GM15510 (cell line): ENCODE data around the gene TRIM24.

ENCODE experiments used
- POLR2A ChIP-seq: IDR thresholded peaks from 3 replicates; pipeline ENCODE4 v1.6.1; 2011; ENCODE audit warnings: borderline replicate concordance; ENCODE audit not compliant: insufficient read length; ENCODE audit errors: extremely low read depth

TRIM24 gene

DNA sequence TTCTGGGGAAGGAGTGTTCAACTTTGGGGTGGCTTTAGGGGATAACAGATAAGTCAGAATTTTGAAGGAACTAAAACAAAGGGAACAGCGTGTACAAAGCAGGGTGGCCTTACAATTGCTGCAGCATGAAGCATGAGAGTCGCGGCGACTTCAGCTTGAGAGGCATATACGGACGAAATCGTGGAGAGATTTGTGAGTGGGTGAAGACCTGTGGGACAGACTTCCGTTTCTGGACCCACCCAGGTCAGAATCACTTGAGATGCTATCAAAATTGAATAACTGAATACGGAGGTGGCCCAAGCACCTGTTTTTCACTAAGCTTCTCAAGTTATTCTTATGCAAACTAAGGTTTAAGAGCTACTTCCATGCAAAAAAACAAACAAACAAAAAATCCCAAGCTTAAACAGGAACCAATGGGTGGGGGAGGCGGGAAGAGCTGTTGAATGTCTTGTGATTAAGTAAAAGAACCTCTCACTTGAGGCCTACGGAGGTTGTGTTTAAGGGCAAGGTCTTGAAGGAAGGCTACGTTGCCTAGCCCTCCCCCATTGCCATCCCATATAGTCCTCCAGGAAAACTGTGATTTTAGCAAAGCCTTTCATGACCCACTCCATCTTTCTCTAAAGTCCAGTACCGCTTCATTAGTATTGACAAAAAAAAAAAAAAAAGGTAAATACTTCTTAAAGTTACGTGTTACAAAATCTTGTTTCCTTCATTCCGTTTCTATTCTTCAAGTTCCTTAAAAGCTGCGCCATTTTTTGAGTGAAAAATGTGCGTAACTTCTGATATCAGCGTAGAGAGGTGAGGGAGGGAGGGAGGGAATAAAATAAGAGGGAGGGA, 1.3 kb upstream of the TRIM24 start:
- no peak for TF ChIP-seq POLR2A

DNA sequence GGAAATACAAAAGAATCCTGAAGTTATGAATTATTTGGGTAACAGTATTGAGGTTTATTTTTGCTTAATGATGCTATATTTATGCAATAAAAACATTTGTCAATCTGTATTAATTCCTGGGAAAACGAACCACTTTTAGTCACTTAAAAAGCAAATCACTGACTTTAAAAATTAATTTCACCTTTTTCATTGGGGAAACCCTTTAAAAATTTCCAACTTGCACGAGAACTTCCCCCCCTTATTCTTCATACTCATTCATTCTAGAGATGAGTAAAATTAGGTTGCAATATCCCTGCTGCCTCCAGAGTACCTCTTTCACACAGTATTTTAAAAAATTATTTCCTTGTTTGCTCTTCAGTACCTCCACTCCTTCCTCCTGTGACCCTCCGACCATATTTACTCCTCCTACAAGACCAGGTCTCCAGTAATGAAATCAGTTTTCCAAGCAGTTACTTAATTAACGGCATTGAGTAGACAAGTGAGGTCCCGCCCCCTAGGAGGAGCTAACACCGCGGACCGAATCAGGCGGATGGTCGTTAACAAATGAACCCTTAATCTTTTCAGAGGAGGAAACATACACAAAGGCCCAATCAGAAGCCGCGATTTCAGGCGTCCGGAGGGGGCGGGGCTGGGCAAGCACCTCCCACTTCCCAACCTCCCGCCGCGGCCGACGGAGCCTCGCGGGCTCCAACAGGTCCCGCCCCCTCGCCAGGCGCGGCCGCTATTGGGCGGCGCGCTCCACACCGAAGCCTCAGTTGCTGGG, 465 bp upstream of the TRIM24 start:
- TF ChIP-seq POLR2A: no peak

DNA sequence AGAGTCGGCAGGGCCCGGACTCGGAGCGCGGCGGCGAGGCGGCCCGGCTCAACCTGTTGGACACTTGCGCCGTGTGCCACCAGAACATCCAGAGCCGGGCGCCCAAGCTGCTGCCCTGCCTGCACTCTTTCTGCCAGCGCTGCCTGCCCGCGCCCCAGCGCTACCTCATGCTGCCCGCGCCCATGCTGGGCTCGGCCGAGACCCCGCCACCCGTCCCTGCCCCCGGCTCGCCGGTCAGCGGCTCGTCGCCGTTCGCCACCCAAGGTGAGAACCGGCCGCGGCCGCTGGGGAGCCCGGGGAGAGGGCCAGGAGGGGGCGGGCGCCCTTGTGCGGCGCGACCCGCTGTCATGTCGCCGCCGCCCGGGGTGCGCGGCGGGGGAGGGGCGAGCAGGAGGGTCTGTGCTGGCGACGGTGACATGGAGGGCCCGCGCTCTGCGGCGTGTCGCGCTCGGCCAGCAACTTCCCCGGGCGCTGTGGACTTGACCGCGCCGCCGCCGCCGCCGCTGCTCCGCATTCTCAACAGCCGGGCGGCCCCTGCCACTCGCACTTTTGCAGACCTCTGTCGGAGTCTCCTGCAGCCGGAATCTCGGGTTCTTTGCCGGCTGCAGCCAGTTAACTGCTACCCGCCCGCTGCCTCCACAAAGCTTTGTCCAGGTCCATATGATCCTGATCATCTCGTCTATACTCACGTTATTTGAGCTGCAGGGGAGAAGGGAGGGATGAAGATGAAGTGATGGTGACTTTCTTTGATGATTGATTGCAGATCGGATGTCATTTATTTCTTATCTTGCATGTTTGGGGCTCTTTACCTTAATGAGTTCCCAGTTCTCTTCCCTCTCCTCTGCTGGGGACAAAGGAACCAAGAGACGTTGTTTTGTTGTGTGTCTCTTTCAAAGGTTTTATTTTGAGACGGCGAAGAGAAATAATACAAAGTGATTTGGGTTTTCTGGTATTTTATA, 869 bp downstream of the TRIM24 start:
- no peak for TF ChIP-seq POLR2A

DNA sequence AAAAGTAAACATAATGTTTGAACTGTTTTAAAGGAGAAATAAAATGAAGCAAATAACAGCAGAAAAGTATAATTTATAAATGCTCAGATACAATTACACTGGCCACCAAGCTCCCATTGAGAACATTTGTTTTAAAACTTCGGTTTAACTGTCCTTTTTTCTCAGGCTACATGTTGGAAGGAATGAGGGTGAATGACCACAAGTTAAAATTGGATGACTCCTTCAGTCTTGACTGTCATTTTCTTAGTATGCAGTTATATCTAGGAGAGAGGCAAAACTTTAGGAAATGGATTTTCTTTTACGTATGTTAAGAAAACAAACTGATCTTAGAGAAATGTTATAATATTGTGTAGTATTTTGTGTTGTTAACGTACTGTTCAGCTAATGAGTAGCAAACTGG, 5.0 kb downstream of the TRIM24 start:
- TF ChIP-seq POLR2A: no peak

DNA sequence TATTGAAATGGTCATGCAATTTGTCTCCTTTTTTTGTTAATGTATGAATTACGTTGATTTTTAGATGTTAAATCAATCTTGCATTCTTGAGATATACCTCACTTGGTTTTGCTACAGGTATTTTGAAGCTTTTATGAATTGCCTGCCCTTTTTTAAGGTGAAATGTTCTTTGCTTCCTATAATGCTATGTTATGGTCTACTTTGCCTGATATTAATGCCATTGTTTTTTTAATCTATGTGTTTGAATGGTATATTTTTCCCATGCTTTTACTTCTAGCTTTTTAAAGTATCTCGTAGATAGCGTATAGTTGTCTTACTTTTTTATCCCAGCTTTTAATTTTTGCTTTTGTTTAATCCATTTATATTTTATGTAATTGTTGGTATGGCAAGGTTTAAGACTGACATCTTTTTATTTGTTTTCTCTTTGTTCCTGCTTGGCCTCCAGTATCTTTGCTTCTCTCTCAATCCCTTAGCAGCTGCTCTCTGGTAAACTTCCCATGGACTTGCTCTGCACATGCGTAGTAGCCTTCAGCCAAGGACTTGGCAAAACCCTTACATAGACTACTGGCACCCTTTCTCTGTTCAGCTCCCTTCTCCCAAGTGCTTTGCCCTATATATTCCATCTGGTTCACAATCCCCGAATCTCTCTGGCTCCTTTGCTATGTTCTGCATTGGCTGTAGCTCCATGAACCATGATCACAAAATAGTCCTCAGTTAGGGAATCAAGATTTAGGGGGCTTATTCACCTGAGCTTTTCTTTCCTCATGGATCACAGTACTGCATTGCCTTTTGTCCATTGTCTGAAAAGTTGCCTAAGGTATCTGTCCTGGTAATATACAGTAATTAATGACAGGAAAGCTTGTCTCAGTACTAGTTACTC, 8.4 kb downstream of the TRIM24 start:
- no peak for TF ChIP-seq POLR2A

DNA sequence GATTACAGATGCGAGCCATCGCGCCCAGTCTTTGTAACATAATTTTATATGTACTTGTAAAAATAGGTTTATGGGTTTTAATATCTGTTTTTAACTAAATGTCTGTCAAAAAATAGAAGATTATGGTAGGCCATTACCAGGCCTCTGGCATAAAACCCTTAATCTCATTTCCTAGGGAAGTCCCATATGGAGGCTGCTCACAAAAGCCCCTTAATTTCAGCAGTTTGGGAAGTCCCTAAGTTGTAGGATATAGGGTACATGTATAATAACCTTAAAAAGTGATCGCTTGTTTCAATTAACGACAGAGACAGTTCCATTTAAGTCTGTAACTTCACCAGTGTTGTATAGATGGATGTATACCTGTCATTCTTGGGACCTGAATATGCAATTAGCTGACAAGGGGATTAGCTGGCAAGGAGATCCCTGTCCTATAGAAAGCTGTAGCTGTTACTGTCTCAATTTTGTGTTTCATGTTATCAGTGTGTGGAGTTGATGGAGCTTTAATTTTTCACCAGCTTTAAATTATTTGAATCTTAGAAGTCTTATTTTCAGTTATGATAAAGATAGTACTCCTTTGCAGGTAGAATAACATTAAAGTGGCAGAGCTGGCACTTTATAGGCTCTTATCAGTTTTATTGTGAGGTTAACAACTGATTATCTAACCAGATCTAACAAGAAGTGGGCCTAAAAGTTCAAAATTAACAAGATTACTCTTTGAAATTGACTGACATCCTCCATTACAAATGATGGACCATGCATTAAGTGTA, 10.5 kb downstream of the TRIM24 start:
- TF ChIP-seq POLR2A: no peak

DNA sequence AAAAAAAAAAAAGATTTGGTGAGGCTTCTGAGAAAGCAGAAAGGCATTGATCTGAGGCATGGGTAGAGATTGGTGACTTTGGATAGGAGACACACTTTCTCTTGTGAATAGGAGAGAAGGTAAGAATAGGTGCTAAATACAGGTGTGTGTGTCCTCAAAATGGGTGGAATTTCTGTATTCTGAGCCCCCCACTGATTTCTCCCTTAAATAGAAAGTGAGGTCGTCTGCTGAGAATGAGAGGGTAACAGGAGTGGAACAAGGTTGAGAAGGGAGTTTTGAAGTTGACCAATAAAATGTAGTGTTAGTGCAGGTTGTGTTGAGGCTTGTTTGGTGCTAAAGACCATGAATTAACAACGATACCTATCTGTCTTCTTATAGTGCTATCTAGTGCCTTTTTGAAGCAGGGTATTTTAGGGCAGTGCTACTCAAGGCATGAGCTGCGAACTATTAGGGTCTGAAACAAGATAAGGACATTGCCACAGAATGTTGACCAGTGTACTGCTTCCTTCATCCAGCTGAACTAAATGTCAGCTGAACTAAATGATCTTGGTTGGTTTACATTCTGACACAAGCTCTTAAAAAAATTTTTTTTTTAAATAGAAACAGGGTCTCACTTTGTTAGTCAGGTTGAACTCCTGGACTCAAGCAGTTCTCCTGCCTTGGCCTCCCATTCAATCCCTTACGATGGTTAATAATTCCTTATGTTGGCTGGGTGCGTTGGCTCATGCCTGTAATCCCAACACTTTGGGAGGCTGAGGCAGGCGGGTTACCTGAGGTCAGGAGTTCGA, 12.4 kb downstream of the TRIM24 start:
- no peak for TF ChIP-seq POLR2A

DNA sequence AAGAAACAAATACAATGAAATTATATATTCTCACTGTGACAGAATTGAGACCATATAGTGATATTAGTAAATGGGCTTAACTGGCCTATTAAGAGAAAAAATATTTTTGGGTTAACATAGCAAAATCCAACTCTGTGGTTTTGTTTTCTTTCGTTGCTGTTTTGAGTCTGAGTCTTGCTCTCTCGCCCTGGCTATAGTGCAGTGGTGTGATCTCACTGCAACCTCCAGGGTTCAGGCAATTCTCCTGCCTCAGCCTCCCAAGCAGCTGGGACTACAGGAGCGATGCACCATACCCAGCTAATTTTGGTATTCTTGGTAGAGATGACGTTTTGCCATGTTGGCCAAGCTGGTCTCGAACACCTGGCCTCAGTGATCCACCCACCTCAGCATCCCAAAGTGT, 15.3 kb downstream of the TRIM24 start:
- TF ChIP-seq POLR2A: no peak

DNA sequence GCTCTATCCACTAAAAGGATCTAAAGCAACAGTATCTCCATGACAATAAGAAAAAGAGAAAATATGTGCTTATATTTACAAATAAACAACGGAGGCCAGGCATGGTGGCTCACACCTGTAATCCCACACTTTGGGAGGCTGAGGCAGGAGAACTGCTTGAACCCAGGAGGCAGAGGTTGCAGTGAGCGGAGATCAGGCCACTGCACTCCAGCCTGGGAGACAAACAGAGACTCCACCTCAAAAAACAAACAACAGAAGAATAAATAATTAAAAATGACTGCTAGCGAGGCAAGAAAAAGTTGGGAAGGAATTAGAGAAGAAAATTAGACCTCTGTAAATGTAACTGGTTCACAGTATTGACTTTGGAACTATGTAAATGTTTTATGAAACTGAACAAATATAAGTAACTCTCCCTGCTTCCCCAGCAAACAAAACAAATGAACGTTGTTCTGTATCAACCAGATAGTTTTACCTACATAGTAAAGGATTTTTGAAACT, 17.1 kb downstream of the TRIM24 start:
- TF ChIP-seq POLR2A: no peak

DNA sequence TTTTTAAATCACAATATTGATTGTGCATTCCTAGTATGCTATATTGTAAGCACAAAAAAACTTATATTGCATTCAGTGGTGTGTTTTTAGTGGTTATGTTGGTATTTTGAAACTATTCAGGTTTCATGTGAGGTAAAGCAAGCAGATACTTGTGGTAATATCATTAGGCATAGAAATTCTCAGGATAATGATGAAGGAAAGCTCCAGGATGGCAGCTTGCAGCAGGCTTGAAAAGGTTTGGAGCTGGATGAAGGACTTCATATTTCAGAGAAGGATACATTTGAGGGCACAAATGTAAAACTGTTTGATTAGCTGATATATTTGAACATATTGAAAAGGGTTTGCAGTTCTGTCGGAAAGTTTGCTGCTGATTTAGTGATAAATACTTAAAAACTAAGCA, 17.5 kb downstream of the TRIM24 start:
- no peak for TF ChIP-seq POLR2A

DNA sequence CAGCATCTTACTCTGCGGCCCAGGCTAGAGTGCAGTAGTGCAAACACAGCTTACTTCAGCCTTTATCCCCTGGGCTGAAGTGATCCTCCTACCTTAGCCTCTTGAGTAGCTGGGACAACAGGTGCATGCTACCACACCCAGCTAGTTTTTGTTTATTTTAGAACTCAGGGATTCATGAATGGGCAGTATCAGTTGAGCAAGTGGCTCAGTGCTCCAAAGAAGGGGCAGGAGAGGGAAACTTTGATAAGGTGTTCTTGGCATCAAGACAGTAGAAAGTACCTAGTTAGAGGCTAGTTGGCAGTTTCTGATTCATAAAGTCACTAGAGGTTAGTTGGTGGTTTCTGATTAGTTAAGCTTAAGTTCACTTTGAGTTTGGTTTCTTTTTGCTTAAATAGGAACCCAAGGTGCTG, 18.4 kb downstream of the TRIM24 start:
- no peak for TF ChIP-seq POLR2A

DNA sequence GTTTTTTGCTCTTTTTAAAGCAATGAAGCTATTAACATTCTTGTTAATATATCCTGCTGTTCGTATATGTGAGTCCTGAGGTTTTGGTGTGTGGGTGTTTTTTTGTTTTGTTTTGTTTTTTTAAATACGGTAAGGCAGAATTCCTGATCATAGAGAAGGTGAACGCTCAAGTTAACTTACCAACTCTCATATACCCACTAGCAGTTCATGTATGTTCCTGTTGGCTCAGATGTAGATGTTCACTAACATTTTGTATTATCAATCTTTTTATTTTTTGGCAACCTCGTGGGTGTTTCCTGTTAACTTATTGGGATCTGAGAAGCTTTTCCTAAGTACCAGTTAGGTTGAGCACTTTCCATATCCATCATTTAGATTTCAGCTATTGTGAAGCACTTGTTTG, 20.5 kb downstream of the TRIM24 start:
- no peak for TF ChIP-seq POLR2A
